Measurements from ENCODE around the gene PPIL6. TPM values are rescaled to one million over a fixed set of nuclear protein-coding genes. Genes with fewer than 3 reads are reported as not detected.

The PPIL6 gene
- total RNA-seq, 1 donor from 2014 or later = 4.2 TPM

- DNase-seq (no peak), ATAC-seq (peak; percentile 34)
- H3K4me3 ChIP-seq = no peak overlapping the region
- H3K9me3 ChIP-seq = no peaks in the 10 kb centered on the region
- no peak for TF ChIP-seq CTCF (IDR thresholded peaks at IDR 0.05)
- H3K27me3 ChIP-seq = no peaks in the 10 kb centered on the region
- no peaks in the 10 kb centered on the region for H3K36me3 ChIP-seq
- H3K4me1 ChIP-seq = peaks cover 18% of the 10 kb centered on the region
- no peak overlapping the region for H3K27ac ChIP-seq
- intact Hi-C loops (cut with DNase I) = no loop called here
Observed at GRCh38 chr6:109351231-109352130, 88.9 kb downstream of the PPIL6 start.

GRCh38 chr6:109349419-109349987, 90.9 kb downstream of the PPIL6 start:
- Histone ChIP-seq H3K9me3 (no peaks in the 10 kb centered on the region), H3K27me3 (no peaks in the 10 kb centered on the region), H3K27ac (no peak overlapping the region), H3K36me3 (no peaks in the 10 kb centered on the region), H3K4me1 (peaks cover 18% of the 10 kb centered on the region), H3K4me3 (no peak overlapping the region)
- no peak for DNase-seq
- ATAC-seq = peak; percentile 85
- intact Hi-C loops (cut with DNase I) = no loop called here
- TF ChIP-seq CTCF (IDR thresholded peaks at IDR 0.05) = no peak

GRCh38 chr6:109348226-109348625, 92.2 kb downstream of the PPIL6 start:
- intact Hi-C loops (cut with DNase I) = no loop called here
- no peak for DNase-seq

GRCh38 chr6:109347779-109348178, 92.6 kb downstream of the PPIL6 start:
- H3K27me3 ChIP-seq = no peaks in the 10 kb centered on the region
- H3K4me1 ChIP-seq = peaks cover 18% of the 10 kb centered on the region
- ATAC-seq (no peak), DNase-seq (no peak)
- H3K9me3 ChIP-seq = no peaks in the 10 kb centered on the region
- H3K36me3 ChIP-seq = no peaks in the 10 kb centered on the region
- intact Hi-C loops (cut with DNase I) = no loop called here
- no peak overlapping the region for H3K27ac ChIP-seq
- H3K4me3 ChIP-seq = no peak overlapping the region
- no peak for TF ChIP-seq CTCF (IDR thresholded peaks at IDR 0.05)

More at GRCh38 chr6:109348226-109348625, 92.2 kb downstream of the PPIL6 start:
- ATAC-seq = no peak
- TF ChIP-seq CTCF (IDR thresholded peaks at IDR 0.05) = no peak
- H3K27ac ChIP-seq = no peak overlapping the region
- no peaks in the 10 kb centered on the region for H3K36me3 ChIP-seq
- H3K4me1 ChIP-seq = peaks cover 18% of the 10 kb centered on the region
- no peaks in the 10 kb centered on the region for H3K9me3 ChIP-seq
- no peaks in the 10 kb centered on the region for H3K27me3 ChIP-seq
- no peak overlapping the region for H3K4me3 ChIP-seq

- Histone ChIP-seq H3K27ac (no peak overlapping the region), H3K4me1 (peaks cover 6% of the 10 kb centered on the region), H3K36me3 (no peaks in the 10 kb centered on the region), H3K9me3 (no peaks in the 10 kb centered on the region), H3K27me3 (no peaks in the 10 kb centered on the region), H3K4me3 (no peak overlapping the region)
- no peak for TF ChIP-seq CTCF (IDR thresholded peaks at IDR 0.05)
- intact Hi-C loops (cut with DNase I) = no loop called here
- no peak for DNase-seq
- no peak for ATAC-seq
Observed at GRCh38 chr6:109345986-109346385, 94.4 kb downstream of the PPIL6 start.
